MV-4-11 (cell line): ENCODE measurements around the gene OTOA.
"Not testable (repeated sequence)": the region's sequence is repeated elsewhere in the genome, so short reads cannot be mapped to it uniquely, and the experiment has no call there.

Experiments
- DNase-seq: peaks from one replicate; lab custom pipeline; 2025; lab: John Stamatoyannopoulos, UW

The OTOA gene

GRCh38 chr16:21722771-21723455 is 59.1 kb downstream of the OTOA start:
- DNase-seq, result no peak

GRCh38 chr16:21723532-21723931 is 59.8 kb downstream of the OTOA start:
- DNase-seq, result no peak

GRCh38 chr16:21727344-21727743 is 63.6 kb downstream of the OTOA start:
- DNase-seq, result no peak

GRCh38 chr16:21731233-21731632 is 67.5 kb downstream of the OTOA start:
- not testable (repeated sequence) for DNase-seq

- DNase-seq, result not testable (repeated sequence)
These were observed 76.9 kb downstream of the OTOA start for GRCh38 chr16:21740637-21741036.

GRCh38 chr16:21756192-21757079 is 92.7 kb downstream of the OTOA start:
- DNase-seq, result peak; percentile 83

GRCh38 chr16:21757080-21757671 is 93.4 kb downstream of the OTOA start:
- not testable (repeated sequence) for DNase-seq

- not testable (repeated sequence) for DNase-seq
These were observed 104.5 kb downstream of the OTOA start for GRCh38 chr16:21768280-21768679.

- DNase-seq, result not testable (repeated sequence)
These were observed 105.0 kb downstream of the OTOA start for GRCh38 chr16:21768810-21769209.

- not testable (repeated sequence) for DNase-seq
These were observed 105.5 kb downstream of the OTOA start for GRCh38 chr16:21769284-21769683.

GRCh38 chr16:21770584-21770983 is 106.8 kb downstream of the OTOA start:
- not testable (repeated sequence) for DNase-seq

GRCh38 chr16:21772547-21773206 is 108.9 kb downstream of the OTOA start:
- DNase-seq, result not testable (repeated sequence)

- not testable (repeated sequence) for DNase-seq
These were observed 109.4 kb downstream of the OTOA start for GRCh38 chr16:21773207-21773553.

GRCh38 chr16:21780525-21780924 is 116.8 kb downstream of the OTOA start:
- not testable (repeated sequence) for DNase-seq

- not testable (repeated sequence) for DNase-seq
These were observed 126.7 kb downstream of the OTOA start for GRCh38 chr16:21790506-21790905.

GRCh38 chr16:21793310-21793709 is 129.5 kb downstream of the OTOA start:
- DNase-seq, result not testable (repeated sequence)

GRCh38 chr16:21798601-21799000 is 134.8 kb downstream of the OTOA start:
- DNase-seq, result not testable (repeated sequence)

GRCh38 chr16:21801538-21802374 is 138.0 kb downstream of the OTOA start:
- DNase-seq, result peak; percentile 21

GRCh38 chr16:21802375-21802663 is 138.6 kb downstream of the OTOA start:
- not testable (repeated sequence) for DNase-seq
